ENCODE results near the gene ACTR6. TPM values are rescaled to one million over a fixed set of nuclear protein-coding genes. Genes with fewer than 3 reads are reported as not detected.
"Not testable (repeated sequence)": the region's sequence is repeated elsewhere in the genome, so short reads cannot be mapped to it uniquely, and the experiment has no call there.

The ACTR6 gene
- total and polyA plus RNA-seq, 3 experiments from 2014 or later: 35.1 to 41.8 (median 36.6) TPM

DNA sequence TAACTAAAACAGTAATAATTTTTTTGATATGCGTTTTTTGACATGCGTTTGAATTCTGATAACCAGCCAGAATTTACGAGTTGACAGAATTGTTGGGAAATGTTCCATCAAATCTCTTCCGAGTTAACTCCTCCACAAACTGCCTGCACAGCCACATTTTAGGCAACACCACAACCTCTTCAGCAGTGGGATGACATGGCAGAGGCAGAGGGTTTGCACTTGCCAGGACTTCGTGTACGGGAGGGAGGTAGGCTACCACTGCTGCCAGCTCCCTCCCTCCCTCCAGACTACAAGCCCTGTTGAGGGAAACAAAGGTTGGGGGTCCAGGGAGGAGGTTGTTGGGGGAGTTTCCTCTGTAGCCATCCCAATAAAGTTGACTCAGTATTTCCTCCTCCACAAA is 14.5 kb upstream of the ACTR6 start:
- no peak for DNase-seq
- Mint-ChIP-seq H3K27me3 (no peaks in the 10 kb centered on the region), H3K36me3 (peaks cover 3 to 32% (median 15%) of the 10 kb centered on the region in 3 donors), H3K27ac (no peak overlapping the region), H3K4me3 (no peak overlapping the region), H3K4me1 (peaks cover 0 to 6% (median 2%) of the 10 kb centered on the region in 3 donors), H3K9me3 (no peaks in the 10 kb centered on the region)
- H3K4me1 ChIP-seq (ENCODE audit: insufficient read depth, low read length): no peaks in the 10 kb centered on the region
- CTCF ChIA-PET: interaction anchor here (0.8 kb wide), 1 partner anchor 48 kb away, joined by 3 read pairs; no protein-coding TSS in a partner anchor
- H3K36me3 ChIP-seq (ENCODE audit: insufficient read depth, low read length): no peaks in the 10 kb centered on the region
- POLR2A ChIA-PET: no interaction called here
- no peak overlapping the region for H3K27ac ChIP-seq (ENCODE audit: low read depth, low read length)
- no peaks in the 10 kb centered on the region for H3K27me3 ChIP-seq (ENCODE audit: insufficient read depth, low read length, poor library complexity, severe bottlenecking)
- H3K9me3 ChIP-seq (ENCODE audit: low read length): no peaks in the 10 kb centered on the region
- no peak overlapping the region for H3K4me3 ChIP-seq (ENCODE audit: low read length)

DNA sequence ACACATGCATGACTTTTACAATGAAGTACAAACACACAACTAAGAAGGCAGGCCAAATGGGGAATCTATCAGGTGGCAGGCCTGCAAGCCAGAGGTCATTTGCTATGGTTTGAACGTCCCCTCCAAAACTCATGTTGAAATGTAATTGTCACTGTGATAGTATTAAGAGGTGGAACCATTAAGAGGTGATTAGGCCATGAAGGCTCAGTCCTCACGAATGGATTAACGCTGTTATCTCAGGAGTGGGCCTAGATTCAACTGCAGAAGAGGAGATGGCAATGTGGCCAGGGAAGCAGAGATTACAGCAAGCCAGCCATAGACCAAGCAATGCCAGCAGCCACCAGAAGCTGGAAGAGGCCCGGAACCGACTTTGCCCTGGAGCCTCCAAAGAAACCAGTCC is 13.5 kb upstream of the ACTR6 start:
- Mint-ChIP-seq H3K4me1 (peaks cover 0 to 9% (median 2%) of the 10 kb centered on the region in 3 donors), H3K36me3 (peaks cover 3 to 40% (median 13%) of the 10 kb centered on the region in 3 donors), H3K27me3 (no peaks in the 10 kb centered on the region), H3K27ac (no peak overlapping the region), H3K9me3 (no peaks in the 10 kb centered on the region), H3K4me3 (no peak overlapping the region)
- DNase-seq: no peak
- Histone ChIP-seq H3K4me1 (ENCODE audit: insufficient read depth, low read length) (no peaks in the 10 kb centered on the region), H3K36me3 (ENCODE audit: insufficient read depth, low read length) (no peaks in the 10 kb centered on the region), H3K4me3 (ENCODE audit: low read length) (no peak overlapping the region), H3K27ac (ENCODE audit: low read depth, low read length) (no peak overlapping the region), H3K9me3 (ENCODE audit: low read length) (no peaks in the 10 kb centered on the region), H3K27me3 (ENCODE audit: insufficient read depth, low read length, poor library complexity, severe bottlenecking) (no peaks in the 10 kb centered on the region)
- CTCF ChIA-PET: interaction anchor here (0.6 to 1.8 kb wide), 4 partner anchors 15 to 60 kb away, joined by 3 to 4 read pairs (median 3); no protein-coding TSS in a partner anchor
- POLR2A ChIA-PET: no interaction called here

DNA sequence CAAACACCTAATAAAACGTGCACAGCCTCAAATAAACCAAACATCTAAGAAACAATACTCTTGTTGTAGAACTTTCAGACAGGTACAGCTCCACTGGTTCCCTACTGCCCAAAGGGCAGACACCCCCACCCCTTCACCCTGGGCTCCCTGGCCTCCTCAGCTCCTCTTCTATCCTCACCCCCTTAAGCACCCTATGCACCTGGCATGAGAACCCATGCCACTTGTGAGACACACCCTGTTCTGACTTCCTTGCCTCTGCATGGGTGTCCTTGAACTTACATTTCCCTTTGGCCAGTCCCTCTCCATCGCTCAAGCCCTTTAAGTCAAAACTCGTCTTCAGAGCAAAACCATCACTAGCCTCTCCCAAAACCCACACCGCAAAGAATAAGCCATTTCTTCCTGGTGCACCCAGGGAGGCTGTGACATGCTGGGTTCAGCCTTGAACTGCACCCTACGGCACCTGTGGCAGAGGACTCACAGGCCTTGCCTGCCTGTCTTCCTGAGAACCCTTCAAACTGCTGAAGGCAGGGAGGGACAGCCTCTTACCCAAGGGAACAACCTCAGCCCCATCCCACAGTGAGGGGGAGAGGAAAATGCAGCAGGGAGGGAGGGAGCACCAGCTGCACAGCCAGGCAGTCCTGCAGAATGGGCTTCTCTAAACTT is 12.6 kb upstream of the ACTR6 start:
- Histone ChIP-seq H3K27me3 (ENCODE audit: insufficient read depth, low read length, poor library complexity, severe bottlenecking) (no peaks in the 10 kb centered on the region), H3K27ac (ENCODE audit: low read depth, low read length) (no peak overlapping the region), H3K36me3 (ENCODE audit: insufficient read depth, low read length) (no peaks in the 10 kb centered on the region), H3K9me3 (ENCODE audit: low read length) (no peaks in the 10 kb centered on the region), H3K4me1 (ENCODE audit: insufficient read depth, low read length) (no peaks in the 10 kb centered on the region), H3K4me3 (ENCODE audit: low read length) (no peak overlapping the region)
- no peak for DNase-seq
- POLR2A ChIA-PET: no interaction called here
- peak overlapping the region in 1 of 8 donors; percentile 23 for H3K27ac Mint-ChIP-seq
- CTCF ChIA-PET: interaction anchor here (0.6 to 1.8 kb wide), 3 partner anchors 14 to 59 kb away, joined by 3 to 4 read pairs (median 3); no protein-coding TSS in a partner anchor
- H3K36me3 Mint-ChIP-seq: peaks cover 3 to 47% (median 10%) of the 10 kb centered on the region in 3 donors
- peaks cover 0 to 5% (median 4%) of the 10 kb centered on the region in 3 donors for H3K4me1 Mint-ChIP-seq
- H3K4me3 Mint-ChIP-seq: no peak overlapping the region
- H3K27me3 Mint-ChIP-seq: no peaks in the 10 kb centered on the region
- H3K9me3 Mint-ChIP-seq: no peaks in the 10 kb centered on the region

DNA sequence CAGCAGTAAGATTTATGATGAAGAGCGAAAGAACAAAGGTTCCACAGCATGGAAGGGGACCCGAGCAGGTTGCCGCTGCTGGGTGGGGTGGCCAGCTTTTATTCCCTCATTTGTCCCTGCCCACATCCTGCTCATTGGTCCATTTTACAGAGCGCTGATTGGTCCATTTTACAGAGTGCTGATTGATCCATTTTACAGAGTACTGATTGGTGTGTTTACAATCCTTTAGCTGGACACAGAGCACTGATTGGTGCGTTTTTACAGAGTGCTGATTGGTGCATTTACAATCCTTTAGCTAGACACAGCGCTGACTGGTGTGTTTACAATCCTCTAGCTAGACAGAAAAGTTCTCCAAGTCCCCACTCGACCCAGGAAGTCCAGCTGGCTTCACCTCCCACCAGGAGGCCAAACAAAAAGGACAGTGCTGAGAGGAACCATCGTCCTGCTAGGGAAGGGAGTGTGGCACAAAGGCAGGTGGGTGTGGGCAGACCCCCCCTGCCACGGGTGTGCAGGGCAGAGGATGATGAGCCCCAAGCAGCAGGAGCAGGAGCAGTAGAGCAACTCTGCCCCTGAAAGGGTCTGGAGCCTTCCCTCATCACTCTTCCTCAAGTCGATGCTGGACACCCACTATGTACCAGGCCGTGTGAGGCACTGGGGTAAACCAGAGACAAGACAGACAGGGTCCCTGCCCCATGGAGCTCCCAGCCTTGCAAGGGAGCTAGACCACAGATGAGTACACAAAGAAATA is 11.6 kb upstream of the ACTR6 start:
- H3K4me1 ChIP-seq (ENCODE audit: insufficient read depth, low read length); H3K4me3 ChIP-seq (ENCODE audit: low read length); H3K4me1 Mint-ChIP-seq; H3K27ac ChIP-seq (ENCODE audit: low read depth, low read length); H3K36me3 ChIP-seq (ENCODE audit: insufficient read depth, low read length); DNase-seq; POLR2A ChIA-PET; H3K9me3 Mint-ChIP-seq; H3K27me3 ChIP-seq (ENCODE audit: insufficient read depth, low read length, poor library complexity, severe bottlenecking); H3K27me3 Mint-ChIP-seq; H3K9me3 ChIP-seq (ENCODE audit: low read length): not testable (repeated sequence)
- CTCF ChIA-PET: interaction anchor here (1.8 kb wide), 1 partner anchor 13 kb away, joined by 4 read pairs; no protein-coding TSS in a partner anchor
- Mint-ChIP-seq H3K36me3 (peaks cover 3 to 56% (median 8%) of the 10 kb centered on the region in 3 donors), H3K4me3 (peak overlapping the region in 1 of 7 donors; percentile 60), H3K27ac (peak overlapping the region in 1 of 8 donors; percentile 55)

DNA sequence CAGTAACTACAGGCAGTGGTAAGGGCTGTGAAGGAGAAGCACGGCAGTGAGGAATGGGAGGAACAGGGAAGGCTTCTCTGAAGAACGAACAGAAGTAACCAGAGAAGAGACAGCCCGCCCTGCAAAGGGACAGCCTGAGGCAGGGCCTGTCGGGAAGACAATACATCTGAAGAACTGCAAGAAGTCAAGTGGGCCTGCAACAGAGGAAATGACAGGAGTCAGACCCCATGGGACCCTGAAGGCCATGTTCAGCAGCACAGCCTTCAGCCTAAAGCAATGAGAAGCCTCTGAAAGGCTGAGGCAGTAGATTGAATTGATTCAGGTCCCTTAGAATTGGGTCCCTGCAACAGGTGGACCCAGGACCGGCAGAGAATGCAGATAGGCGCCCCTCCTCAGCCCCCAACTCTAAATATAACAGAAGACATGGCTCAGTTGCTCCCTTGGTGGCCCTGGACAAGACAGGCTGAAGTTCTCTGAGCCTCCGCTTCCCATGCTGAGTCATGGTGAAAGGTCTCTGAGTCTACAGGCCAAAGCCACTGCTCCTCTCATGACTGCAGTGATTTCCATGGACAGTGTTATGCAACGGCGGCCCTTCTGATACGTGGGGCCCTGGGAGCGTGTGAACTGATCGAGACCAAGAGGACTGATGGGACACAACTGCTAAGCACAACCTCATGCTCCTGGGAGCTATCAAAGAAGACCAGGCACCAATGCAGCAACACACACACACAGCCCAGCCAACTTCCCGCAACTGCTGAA is 10.8 kb upstream of the ACTR6 start:
- no peaks in the 10 kb centered on the region for H3K27me3 ChIP-seq (ENCODE audit: insufficient read depth, low read length, poor library complexity, severe bottlenecking)
- Mint-ChIP-seq H3K4me3 (peak overlapping the region in 1 of 7 donors; percentile 60), H3K36me3 (peaks cover 7 to 61% (median 12%) of the 10 kb centered on the region in 3 donors), H3K9me3 (no peaks in the 10 kb centered on the region), H3K4me1 (peaks cover 0 to 5% (median 4%) of the 10 kb centered on the region in 3 donors), H3K27me3 (no peaks in the 10 kb centered on the region), H3K27ac (peak overlapping the region in 2 of 8 donors; percentile 55 to 60)
- CTCF ChIA-PET: no interaction called here
- no peaks in the 10 kb centered on the region for H3K9me3 ChIP-seq (ENCODE audit: low read length)
- no peak for DNase-seq
- H3K36me3 ChIP-seq (ENCODE audit: insufficient read depth, low read length): no peaks in the 10 kb centered on the region
- H3K4me3 ChIP-seq (ENCODE audit: low read length): no peak overlapping the region
- POLR2A ChIA-PET: no interaction called here
- no peak overlapping the region for H3K27ac ChIP-seq (ENCODE audit: low read depth, low read length)
- H3K4me1 ChIP-seq (ENCODE audit: insufficient read depth, low read length): no peaks in the 10 kb centered on the region

DNA sequence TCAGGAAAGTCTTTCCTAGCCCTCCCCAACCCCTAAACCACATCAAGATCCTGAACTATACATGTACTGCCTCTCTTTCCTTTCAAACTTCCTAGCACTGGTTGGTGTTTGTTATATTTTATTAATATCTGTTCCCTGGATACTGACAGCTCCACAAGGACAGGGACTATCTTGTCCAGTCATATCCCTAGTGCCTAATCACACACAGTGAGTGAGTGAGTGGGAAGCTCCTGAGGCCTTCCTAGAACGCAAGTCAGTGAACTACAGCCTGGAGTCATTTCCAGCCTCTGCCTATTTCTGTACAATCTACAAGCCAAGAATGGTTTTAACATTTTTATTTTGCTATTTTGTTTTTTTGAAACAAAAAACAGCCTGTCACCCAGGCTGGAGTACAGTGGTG is 7.5 kb upstream of the ACTR6 start:
- Mint-ChIP-seq H3K27me3 (no peaks in the 10 kb centered on the region), H3K4me3 (peak overlapping the region in 1 of 7 donors; percentile 38), H3K36me3 (peaks cover 7 to 71% (median 13%) of the 10 kb centered on the region in 3 donors), H3K4me1 (peaks cover 5 to 17% (median 6%) of the 10 kb centered on the region in 3 donors), H3K9me3 (no peaks in the 10 kb centered on the region), H3K27ac (no peak overlapping the region)
- no peaks in the 10 kb centered on the region for H3K27me3 ChIP-seq (ENCODE audit: insufficient read depth, low read length, poor library complexity, severe bottlenecking)
- H3K4me3 ChIP-seq (ENCODE audit: low read length): no peak overlapping the region
- H3K9me3 ChIP-seq (ENCODE audit: low read length): no peaks in the 10 kb centered on the region
- H3K4me1 ChIP-seq (ENCODE audit: insufficient read depth, low read length): no peaks in the 10 kb centered on the region
- CTCF ChIA-PET: interaction anchor here (1.3 to 1.7 kb wide), 2 partner anchors 36 to 38 kb away, joined by 4 to 5 read pairs; no protein-coding TSS in a partner anchor
- no peak for DNase-seq
- H3K36me3 ChIP-seq (ENCODE audit: insufficient read depth, low read length): no peaks in the 10 kb centered on the region
- POLR2A ChIA-PET: interaction anchor here (0.6 kb wide), 1 partner anchor 26 kb away, joined by 7 read pairs; no protein-coding TSS in a partner anchor
- H3K27ac ChIP-seq (ENCODE audit: low read depth, low read length): no peak overlapping the region

DNA sequence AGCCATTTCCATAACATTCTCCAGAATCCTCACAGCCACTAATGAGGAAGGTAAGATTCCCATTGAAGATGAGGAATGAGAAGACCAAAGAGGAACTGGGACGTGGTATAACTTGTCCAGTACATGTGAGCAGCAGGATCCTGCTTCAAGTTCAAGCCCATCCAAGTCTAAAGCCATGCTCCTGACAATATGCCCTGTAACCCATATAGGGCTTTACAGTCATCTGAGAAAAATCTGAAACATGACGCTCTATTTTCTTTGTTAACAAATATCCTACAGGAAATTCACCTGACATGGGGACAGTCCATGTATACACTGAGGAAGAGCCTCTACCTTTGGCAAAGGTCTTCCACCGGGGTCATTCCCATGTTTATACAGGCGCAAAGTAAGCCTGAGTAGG is 3.1 kb upstream of the ACTR6 start:
- no peak overlapping the region for H3K27ac Mint-ChIP-seq
- ChIA-PET CTCF (no interaction called here), POLR2A (no interaction called here)
- no peaks in the 10 kb centered on the region for H3K9me3 Mint-ChIP-seq
- no peaks in the 10 kb centered on the region for H3K36me3 ChIP-seq (ENCODE audit: insufficient read depth, low read length)
- H3K27me3 ChIP-seq (ENCODE audit: insufficient read depth, low read length, poor library complexity, severe bottlenecking): no peaks in the 10 kb centered on the region
- no peaks in the 10 kb centered on the region for H3K9me3 ChIP-seq (ENCODE audit: low read length)
- H3K4me1 ChIP-seq (ENCODE audit: insufficient read depth, low read length): peaks cover 23% of the 10 kb centered on the region
- H3K27ac ChIP-seq (ENCODE audit: low read depth, low read length): no peak overlapping the region
- H3K36me3 Mint-ChIP-seq: peaks cover 4 to 42% (median 10%) of the 10 kb centered on the region in 3 donors
- H3K4me3 ChIP-seq (ENCODE audit: low read length): no peak overlapping the region
- H3K27me3 Mint-ChIP-seq: no peaks in the 10 kb centered on the region
- H3K4me1 Mint-ChIP-seq: peaks cover 27 to 46% (median 35%) of the 10 kb centered on the region in 3 donors
- peak overlapping the region in 5 of 7 donors; percentile 12 to 44 (median 27) for H3K4me3 Mint-ChIP-seq
- DNase-seq: no peak

Data from CD8-positive, alpha-beta memory T cell (primary cell).